IPS-18c (cell line): ENCODE data around the gene PLP2.
A peak's percentile ranks its signal among the peaks of the same experiment; 100 is the strongest.
"Not testable (repeated sequence)": the region's sequence is repeated elsewhere in the genome, so short reads cannot be mapped to it uniquely, and the experiment has no call there.

Source experiments
- H3K4me3 ChIP-seq: 2 replicates; pipeline ENCODE4 v1.7.0; 2013; ENCODE audit warnings: low read depth, mild to moderate bottlenecking, low read length, moderate library complexity; ENCODE audit not compliant: insufficient read depth
- H3K9me3 ChIP-seq: one replicate; pipeline ENCODE4 v1.6.1; 2013; ENCODE audit warnings: mild to moderate bottlenecking, low read length, moderate library complexity; ENCODE audit not compliant: control insufficient read depth, insufficient read depth

The PLP2 gene, protein sequence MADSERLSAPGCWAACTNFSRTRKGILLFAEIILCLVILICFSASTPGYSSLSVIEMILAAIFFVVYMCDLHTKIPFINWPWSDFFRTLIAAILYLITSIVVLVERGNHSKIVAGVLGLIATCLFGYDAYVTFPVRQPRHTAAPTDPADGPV

DNA sequence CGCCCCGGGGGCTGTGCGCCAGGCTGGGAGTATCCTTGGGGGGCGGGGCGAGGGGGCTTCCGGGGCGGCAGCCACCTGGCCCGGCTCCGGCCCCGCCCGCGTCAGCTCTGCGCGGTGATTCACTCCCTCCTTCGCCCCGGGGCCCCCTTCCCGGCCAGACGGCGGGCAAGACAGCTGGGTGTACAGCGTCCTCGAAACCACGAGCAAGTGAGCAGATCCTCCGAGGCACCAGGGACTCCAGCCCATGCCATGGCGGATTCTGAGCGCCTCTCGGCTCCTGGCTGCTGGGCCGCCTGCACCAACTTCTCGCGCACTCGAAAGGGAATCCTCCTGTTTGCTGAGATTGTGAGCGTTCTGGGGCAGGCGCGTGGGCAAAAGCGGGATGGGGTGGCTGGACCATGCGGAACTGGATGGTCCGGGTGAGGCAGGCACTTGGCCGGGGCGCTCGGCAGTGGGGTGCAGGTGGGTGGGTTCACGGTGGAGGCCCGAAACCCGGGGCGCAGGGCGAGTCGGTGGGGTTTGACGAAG lies at the start of gene PLP2:
Gene PLP2 (plus strand): TSS at position 147 of the 528 bp plus-strand sequence. CDS start 103 bp downstream, at position 250.
- peaks cover 8% of the 10 kb centered on the region for H3K9me3 ChIP-seq
- H3K4me3 ChIP-seq = peak within 1 kb of the TSS; percentile 44

DNA sequence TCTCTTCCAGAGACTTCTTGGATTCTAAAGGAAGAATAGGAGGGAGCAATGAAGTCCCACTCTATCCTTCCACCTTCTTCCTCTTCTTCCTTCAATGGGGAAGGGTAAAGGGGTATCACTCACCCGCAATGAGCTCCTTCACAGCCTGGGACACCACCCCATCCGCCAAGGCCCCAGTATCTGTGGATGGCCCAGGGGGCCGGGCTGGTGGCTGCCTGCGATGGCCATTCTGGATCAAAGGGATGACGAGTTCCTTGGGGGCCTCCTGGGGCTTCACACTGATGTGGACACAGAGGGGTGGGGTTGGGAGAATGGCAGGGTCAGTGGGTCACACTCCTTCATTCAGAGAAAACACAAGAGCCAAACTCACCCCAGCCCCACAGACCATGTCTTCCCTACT lies 49.2 kb upstream of the PLP2 start:
- Histone ChIP-seq H3K4me3 (peak overlapping the region; percentile 81), H3K9me3 (peaks cover 5% of the 10 kb centered on the region)

DNA sequence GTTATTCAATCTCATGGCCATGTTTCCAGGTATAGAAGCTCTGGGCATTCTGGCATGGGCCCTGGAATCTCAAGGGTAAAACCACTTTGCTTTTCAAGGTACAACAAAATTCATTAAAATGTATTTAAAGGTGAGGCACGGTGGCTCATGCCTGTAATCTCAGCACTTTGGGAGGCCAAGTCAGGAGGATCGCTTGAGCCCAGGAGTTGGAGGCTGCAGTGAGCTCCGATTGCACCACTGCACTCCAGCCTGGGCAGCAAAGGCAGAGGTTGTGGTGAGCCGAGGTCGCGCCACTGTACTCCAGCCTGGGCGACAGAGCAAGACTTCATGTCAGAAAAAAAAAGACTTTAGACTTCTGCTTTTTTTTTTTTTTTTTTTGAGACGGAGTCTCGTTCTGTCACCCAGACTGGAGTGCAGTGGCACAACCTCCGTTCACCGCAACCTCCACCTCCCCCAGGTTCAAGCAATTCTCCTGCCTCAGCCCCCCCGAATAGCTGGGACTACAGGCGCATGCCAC lies 43.9 kb upstream of the PLP2 start:
- not testable (repeated sequence) for H3K4me3 ChIP-seq
- H3K9me3 ChIP-seq = peaks cover 11% of the 10 kb centered on the region

DNA sequence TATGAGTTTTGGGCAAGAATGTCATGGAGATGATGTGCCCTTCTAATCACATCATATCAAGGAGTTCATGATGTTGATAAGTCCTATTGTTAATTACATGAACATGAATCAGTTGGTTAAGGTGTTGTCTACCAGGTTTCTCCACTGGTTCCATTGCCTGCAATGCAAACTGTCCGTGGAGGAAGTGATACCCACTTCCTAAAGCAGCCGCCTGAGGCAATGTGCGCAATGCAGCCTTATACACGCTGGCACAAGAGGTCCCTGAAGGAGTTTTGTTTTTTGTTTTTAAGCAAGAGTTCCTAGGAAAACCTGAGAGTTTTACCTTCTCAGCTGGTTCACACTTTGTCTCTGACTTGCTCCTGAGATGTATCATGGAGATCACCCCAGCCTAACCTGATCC lies 42.3 kb upstream of the PLP2 start:
- Histone ChIP-seq H3K4me3 (no peak overlapping the region), H3K9me3 (peaks cover 8% of the 10 kb centered on the region)

DNA sequence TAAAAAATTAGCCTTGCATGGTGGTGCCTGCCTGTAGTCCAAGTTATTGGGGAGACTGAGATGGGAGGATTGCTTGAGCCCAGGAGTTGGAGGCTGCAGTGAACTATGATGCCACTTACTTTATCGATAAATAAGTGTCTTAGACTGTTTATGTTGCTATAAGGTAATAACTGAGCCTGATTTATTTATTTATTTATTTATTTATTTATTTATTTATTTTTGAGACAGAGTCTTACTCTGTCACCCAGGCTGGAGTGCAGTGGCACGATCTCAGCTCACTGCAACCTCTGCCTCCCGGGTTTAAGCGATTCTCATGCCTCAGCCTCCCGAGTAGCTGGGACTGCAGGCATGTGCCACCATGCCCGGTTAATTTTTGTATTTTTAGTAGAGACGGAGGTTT lies 39.4 kb upstream of the PLP2 start:
- H3K9me3 ChIP-seq, H3K4me3 ChIP-seq: not testable (repeated sequence)

DNA sequence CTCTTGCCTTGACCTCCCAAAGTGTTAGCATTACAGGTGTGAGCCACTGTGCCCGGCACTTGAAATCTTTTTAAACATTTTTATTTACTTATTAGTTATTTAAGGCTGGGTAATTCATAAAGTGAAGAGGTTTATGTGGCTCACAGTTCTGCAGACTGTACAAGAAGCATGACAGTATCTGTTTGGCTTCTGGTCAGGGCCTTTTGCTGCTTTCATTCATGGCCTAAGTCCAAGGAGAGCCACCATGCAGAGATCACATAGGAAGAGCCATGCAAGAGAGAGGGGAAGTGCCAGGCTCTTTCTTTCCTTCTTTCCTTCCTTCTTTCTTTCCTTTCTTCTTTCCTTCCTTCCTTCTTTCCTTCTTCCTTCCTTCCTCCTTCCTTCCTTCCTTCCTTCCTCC lies 37.9 kb upstream of the PLP2 start:
- H3K9me3 ChIP-seq = peaks cover 8% of the 10 kb centered on the region

DNA sequence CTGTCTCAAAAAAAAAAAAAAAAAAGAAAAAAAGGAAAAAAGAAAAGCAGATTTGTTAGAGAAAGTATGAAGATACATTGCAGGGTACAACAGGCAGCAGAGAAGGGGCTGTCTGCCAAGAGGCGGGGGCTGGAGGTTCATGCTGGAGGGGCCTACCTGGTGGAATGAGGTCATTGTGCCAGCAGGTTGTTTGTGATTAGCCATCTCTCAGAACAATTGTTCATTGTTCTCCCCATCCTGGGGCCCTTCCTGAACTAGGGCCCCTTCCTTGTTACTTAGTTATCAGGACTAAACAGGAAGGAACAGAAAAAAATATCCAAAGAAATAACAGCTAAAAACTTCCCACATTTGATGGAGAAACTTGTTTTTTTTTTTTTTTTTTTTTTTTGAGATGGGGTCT lies 34.2 kb upstream of the PLP2 start:
- H3K4me3 ChIP-seq = no peak overlapping the region
- peaks cover 12% of the 10 kb centered on the region for H3K9me3 ChIP-seq

More for the DNA sequence above, 37.9 kb upstream of the PLP2 start:
- H3K4me3 ChIP-seq = no peak overlapping the region

DNA sequence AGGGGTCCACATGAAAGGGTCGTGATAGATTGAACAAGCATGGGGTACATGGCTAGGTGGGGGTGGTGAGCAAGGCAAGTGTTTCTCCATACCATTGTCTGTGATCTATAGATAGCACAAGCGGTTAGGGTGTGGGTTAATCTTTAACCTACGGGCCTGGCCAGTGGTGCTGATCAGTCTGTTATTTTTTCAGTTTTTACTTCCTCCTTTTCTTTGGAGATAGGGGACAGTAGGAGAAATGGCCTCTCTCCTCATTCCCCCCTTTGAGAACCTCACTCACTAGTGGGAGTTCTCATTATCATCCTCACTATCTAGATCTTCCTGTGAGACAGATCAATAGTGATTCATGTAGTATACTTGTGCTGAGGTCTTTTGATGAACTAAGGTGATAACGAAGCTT lies 32.0 kb upstream of the PLP2 start:
- H3K9me3 ChIP-seq = peaks cover 16% of the 10 kb centered on the region
- H3K4me3 ChIP-seq = no peak overlapping the region

DNA sequence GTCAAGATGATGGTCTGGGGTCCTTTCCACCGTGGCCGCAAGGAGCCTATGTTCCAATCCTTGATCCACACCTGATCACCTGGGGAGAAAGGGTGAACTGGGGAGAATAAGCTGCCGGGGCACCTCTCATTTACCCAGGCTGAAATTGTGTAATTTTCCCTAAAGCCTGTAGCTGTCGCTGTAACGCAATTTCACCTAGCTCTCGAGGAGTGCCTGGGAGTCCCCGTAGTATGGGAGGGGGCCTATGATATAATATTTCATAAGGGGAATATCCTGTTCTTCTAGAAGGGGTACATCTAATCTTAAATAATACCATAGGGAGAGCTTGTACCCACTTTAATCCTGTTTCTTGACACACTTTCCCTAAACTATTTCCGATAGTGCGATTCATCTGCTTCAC lies 29.4 kb upstream of the PLP2 start:
- peaks cover 16% of the 10 kb centered on the region for H3K9me3 ChIP-seq

DNA sequence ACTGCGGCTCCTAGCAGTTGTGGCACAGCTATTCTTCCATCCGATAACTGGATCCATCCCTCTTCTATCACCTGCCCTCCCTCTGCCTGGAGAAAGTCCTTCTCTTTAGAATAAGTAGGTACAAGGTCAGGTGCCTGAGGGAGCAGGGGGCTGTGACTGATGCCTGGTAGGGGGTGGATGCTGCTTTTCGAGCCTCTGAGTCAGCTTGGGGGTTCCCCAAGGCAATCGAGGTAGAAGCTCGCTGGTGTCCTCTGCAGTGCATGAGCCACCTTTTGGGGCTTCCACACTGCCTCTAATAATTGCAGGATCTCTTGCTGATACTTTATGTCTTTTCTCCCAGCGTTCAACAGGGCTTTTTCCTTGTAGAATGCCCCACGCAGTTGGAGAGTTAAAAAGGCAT lies 28.5 kb upstream of the PLP2 start:
- not testable (repeated sequence) for H3K4me3 ChIP-seq
- peaks cover 16% of the 10 kb centered on the region for H3K9me3 ChIP-seq

More for the DNA sequence above, 29.4 kb upstream of the PLP2 start:
- H3K4me3 ChIP-seq = not testable (repeated sequence)

DNA sequence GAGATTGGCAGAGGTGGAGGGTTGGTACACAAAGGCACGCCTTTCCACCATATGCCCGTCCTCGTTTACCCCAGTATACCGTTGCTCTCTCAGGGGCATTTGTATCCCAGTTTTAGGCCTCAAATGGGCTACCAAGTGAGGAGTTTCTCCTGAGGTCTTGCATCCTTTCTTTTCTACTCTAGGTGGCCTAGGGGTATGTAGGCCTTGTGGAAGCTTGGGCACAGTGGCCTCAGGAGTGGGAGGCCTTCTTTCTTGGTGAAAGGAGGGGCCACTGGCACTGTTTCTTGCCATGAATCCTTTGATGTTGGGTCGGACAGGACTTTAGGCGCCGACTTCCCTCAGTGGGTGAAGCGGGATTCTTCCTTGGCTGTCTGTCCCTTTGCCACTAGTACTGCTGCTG lies 24.4 kb upstream of the PLP2 start:
- H3K4me3 ChIP-seq = no peak overlapping the region

DNA sequence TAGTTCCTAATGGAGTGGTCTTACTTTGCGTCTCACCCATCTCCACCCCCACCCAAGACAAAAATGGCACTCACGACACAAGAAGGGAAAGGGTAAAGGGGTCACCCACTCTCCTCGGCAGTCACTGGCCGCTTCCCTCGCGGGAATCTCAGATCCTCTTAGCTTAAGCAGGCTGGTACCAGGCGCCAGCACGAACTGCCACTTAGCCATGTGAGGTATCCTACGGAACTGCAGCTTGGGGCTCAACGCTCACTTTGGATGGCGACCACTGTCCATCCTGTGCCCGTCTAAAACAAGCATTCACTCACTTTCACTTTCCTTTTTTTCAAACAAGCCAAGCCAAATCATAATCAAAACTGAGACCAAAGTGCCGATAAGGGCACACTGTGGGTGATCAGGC lies 23.8 kb upstream of the PLP2 start:
- H3K9me3 ChIP-seq = peaks cover 6% of the 10 kb centered on the region

More for the DNA sequence above, 24.4 kb upstream of the PLP2 start:
- peaks cover 11% of the 10 kb centered on the region for H3K9me3 ChIP-seq

DNA sequence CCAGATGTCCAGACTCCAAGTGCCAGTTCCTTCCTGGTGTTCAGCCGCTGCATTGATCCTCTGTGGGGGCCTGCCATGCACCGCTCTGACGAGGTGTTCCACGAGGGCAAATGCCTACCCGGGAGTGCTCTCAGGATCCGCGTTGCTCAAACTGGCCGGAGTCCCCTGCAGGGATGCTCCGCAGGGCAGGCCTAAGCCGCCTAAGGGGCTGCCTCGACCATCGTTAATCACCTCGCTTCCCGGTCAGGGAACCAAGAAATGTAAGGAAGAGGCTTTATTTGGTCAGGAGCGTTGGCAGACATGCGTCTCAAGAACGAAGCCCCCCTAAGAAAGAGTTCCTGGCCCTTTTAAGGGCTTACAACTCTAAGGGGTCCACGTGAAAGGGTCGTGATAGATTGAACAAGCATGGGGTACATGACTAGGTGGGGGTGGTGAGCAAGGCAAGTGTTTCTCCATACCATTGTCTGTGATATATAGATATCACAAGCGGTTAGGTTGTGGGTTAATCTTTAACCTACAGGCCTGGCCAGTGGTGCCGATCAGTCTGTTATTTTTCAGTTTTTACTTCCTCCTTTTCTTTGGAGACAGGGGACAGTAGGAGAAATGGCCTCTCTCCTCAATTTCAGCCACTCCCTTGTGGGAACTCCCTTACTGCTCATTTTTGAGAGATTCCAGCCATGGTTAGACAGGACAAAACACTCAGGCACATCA lies 23.2 kb upstream of the PLP2 start:
- H3K9me3 ChIP-seq, H3K4me3 ChIP-seq: not testable (repeated sequence)

More for the DNA sequence above, 23.8 kb upstream of the PLP2 start:
- no peak overlapping the region for H3K4me3 ChIP-seq

DNA sequence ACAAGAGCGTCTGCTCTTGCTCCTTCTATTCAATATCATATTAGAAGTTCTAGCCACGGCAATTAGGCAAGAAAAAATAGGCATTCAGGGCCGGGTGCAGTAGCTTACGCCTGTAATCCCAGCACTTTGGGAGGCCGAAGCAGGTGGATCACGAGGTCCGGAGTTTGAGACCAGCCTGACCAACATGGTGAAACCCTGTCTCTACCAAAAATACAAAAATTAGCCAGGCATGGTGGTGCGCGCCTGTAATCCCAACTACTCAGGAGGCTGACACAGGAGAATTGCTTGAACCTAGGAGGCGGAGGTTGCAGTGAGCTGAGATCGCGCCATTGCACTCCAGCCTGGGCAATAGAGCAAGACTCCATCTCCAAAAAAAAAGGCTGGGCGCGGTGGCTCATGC lies 22.4 kb upstream of the PLP2 start:
- H3K4me3 ChIP-seq = not testable (repeated sequence)

DNA sequence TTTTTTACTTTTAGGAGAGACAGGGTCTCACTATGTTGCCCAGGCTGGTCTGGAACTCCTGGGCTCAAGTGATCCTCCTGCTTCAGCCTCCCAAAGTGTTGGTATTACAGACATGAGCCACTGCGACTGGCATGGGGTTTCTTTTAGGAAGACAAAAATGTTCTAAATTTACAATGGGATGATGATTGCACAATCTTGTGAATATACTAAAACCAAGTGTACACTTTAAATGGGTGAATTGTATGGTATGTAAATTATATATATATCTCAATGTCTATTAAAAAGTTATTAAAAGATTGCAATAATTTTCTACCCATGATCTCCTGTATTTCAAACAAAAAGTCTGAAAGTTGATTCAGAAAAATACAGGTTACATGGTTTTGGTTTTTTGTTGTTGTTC lies 18.2 kb upstream of the PLP2 start:
- H3K9me3 ChIP-seq = peaks cover 9% of the 10 kb centered on the region

More for the DNA sequence above, 22.4 kb upstream of the PLP2 start:
- not testable (repeated sequence) for H3K9me3 ChIP-seq

DNA sequence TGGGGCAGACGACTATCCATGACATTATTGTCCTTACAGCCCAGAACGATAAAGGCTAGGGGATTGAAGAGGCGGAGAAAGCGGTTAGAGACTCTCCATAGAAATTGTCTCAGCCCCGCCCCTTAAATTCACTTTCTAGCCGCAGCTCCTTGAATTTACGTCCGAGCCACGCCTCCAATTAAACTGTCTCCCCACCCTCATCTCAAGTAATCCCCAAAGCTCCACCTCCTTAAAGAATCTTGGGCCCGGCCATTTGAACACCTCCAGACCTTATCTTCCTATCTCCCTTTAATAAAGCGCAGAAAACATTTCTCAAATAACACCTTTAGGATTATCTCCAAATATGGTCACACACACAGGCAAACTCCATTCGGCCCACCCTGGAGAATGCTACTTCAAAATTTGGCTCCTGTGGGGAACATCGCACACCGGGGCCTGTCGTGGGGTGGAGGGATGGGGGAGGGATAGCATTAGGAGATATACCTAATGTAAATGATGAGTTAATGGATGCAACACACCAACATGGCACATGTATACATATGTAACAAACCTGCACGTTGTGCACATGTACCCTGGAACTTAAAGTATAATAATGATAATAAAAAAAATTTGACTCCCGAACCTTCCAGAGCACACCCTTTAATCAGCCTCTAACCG lies 16.3 kb upstream of the PLP2 start:
- peaks cover 7% of the 10 kb centered on the region for H3K9me3 ChIP-seq
- H3K4me3 ChIP-seq = peak overlapping the region; percentile 53; the same call in 1 of the 2 replicates

More for the DNA sequence above, 18.2 kb upstream of the PLP2 start:
- no peak overlapping the region for H3K4me3 ChIP-seq

DNA sequence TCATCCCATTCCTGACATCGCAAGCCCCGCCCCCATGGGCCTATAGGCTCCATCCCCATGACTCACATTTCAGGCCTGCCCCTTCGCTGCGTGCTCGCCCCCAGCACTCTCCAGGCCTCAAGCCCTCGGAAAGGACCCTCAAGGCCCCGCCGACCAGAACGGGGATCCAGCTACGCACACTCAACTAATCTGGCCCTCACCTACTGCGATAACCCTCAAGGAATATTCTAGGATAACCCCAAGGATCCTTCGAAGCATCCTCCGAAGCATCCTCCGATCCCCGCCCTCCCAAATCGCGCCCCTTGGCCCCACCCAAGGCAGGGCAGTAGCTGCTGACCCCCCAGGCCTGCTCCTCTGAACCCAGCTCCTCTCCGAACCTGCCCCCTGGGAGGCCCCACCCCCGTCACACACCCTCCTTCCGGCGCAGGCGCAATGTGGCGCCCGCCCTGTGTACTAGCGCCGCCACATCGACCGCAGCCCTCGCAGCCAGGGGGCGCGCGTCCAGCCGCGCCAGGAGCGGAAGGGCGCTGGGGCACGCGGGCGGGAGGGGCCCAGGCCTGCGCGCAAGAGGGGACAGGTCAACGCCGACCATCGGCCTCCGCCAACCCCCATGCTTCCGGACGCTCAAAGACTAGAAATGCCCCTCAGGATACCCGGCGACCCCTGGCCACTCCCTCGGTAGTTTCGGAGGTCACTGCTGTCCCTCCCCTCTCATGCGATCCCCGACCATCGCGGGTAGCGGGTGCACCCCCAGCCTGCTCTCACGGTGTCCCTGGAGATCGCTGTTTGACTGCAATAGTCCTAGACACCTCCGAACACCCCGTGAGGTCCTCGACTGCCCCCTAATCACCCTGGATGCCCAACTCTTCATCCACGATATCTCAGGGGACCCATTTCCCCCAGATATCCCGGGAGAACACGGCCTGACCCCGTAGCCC lies 15.5 kb upstream of the PLP2 start:
- Histone ChIP-seq H3K4me3 (peak overlapping the region; percentile 53), H3K9me3 (peaks cover 7% of the 10 kb centered on the region)
